ENCODE measurements around the gene RFTN2.
"Not testable (repeated sequence)": the region's sequence is repeated elsewhere in the genome, so short reads cannot be mapped to it uniquely, and the experiment has no call there.

Gene RFTN2, protein sequence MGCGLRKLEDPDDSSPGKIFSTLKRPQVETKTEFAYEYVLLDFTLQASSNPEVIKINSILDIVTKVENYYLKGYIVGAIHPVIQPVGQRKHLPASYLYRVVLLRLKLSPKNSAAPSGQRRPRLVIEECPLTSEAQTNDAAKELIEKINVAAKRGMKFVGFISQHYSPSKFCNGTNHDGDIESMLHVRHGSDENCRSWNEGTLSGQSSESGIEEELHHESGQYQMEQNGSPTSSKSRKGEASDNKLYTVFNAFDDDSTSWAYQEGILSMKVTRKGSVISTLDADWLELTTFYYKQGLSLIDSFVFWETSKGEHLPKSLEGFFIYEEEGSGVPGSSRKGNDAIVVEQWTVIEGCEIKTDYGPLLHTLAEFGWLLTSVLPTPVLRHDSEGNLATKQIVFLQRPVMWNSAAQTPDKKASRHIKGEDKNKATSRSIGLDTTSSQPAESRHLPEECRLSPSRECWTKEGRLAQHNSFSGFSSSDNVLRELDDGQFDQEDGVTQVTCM

DNA sequence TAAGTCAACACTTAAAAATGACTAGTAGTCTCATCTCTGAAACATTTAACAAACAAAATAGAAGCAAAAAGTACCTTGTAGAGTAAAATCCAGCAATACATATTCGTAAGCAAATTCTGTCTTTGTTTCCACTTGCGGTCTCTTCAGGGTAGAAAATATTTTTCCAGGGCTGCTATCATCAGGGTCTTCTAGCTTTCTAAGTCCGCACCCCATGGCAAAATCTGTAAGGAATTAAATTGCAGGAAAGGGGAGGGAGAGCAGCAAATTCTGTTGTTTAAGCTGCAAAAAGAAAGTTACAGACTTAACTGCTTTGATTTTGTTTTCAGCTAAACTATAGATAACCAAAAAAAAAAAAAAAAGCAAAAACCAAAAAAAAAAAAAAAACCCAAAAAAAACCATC lies at the start of gene RFTN2:
RFTN2 (minus strand) TSS at position 342 of the 400 bp plus-strand sequence; CDS start at position 213, 129 bp downstream.
- H3K4me3 ChIP-seq (ENCODE audit: low read depth, low read length), result no peak within 1 kb of the TSS
- TF ChIP-seq, protein P1, sequence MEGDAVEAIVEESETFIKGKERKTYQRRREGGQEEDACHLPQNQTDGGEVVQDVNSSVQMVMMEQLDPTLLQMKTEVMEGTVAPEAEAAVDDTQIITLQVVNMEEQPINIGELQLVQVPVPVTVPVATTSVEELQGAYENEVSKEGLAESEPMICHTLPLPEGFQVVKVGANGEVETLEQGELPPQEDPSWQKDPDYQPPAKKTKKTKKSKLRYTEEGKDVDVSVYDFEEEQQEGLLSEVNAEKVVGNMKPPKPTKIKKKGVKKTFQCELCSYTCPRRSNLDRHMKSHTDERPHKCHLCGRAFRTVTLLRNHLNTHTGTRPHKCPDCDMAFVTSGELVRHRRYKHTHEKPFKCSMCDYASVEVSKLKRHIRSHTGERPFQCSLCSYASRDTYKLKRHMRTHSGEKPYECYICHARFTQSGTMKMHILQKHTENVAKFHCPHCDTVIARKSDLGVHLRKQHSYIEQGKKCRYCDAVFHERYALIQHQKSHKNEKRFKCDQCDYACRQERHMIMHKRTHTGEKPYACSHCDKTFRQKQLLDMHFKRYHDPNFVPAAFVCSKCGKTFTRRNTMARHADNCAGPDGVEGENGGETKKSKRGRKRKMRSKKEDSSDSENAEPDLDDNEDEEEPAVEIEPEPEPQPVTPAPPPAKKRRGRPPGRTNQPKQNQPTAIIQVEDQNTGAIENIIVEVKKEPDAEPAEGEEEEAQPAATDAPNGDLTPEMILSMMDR (IDR thresholded peaks at IDR 0.05; ENCODE audit: borderline replicate concordance, insufficient read depth, low read depth, low read length), result no peak

DNA sequence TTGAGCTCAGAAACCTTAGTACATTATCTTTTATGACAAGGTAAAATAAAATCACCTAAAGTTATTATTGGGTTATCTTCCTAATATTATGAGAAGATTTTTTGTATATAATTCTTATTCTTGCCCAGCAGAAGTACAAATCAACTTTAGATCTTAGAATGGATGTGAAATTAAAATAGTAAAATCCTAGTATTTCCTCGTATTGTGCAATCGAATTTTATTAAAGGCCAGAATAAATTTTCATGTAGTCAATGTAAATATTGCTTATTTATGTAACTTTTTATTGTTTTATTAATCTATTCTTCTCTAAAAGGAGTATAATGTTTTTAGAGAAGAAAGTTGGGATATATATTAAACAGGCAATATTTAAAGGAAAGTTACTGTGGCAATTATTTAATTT lies 42.5 kb upstream of the RFTN2 start:
- TF ChIP-seq, protein P1 (IDR thresholded peaks at IDR 0.05; ENCODE audit: borderline replicate concordance, insufficient read depth, low read depth, low read length), result no peak

DNA sequence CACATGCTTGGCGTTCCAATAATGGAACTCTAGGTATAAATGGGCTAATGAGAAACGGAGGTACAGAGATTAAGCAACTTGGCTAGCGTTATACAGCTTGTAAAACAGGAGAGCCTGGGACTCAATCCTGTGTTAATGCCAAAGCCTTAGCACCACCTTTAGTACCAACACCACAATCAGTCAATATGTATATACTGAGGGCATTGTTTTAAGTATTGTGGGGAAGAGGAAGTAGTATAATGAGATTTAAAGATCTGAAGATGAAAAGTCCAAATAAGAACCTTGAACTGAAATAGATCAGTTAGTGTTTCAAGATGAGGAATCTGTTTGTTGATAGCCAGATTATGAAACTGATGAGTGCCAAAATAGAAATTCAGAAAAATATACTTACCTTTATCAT lies 37.9 kb upstream of the RFTN2 start:
- H3K4me3 ChIP-seq (ENCODE audit: low read depth, low read length), result no peak overlapping the region
- TF ChIP-seq, protein P1 (IDR thresholded peaks at IDR 0.05; ENCODE audit: borderline replicate concordance, insufficient read depth, low read depth, low read length), result no peak

More for the DNA sequence above, 42.5 kb upstream of the RFTN2 start:
- no peak overlapping the region for H3K4me3 ChIP-seq (ENCODE audit: low read depth, low read length)

DNA sequence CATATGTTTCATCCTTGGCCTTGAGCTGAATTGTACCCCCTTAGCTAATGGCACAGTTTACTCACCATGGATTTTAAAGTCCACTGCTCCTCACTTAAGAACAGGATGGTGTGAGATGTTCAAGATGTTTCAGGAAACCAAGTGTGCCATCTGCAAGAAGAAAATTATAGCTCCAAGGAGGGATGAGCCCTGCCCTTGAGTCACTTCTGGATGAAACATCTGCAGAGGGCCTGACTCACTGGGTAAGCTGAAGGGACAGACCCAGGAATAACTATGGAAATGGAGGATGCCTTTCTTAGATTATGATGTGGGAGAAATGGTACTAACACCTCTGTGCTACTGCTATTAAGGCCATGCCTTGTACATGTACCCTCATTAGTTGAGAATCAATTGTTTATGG lies 36.2 kb upstream of the RFTN2 start:
- no peak overlapping the region for H3K4me3 ChIP-seq (ENCODE audit: low read depth, low read length)
- TF ChIP-seq, protein P1 (IDR thresholded peaks at IDR 0.05; ENCODE audit: borderline replicate concordance, insufficient read depth, low read depth, low read length), result no peak

DNA sequence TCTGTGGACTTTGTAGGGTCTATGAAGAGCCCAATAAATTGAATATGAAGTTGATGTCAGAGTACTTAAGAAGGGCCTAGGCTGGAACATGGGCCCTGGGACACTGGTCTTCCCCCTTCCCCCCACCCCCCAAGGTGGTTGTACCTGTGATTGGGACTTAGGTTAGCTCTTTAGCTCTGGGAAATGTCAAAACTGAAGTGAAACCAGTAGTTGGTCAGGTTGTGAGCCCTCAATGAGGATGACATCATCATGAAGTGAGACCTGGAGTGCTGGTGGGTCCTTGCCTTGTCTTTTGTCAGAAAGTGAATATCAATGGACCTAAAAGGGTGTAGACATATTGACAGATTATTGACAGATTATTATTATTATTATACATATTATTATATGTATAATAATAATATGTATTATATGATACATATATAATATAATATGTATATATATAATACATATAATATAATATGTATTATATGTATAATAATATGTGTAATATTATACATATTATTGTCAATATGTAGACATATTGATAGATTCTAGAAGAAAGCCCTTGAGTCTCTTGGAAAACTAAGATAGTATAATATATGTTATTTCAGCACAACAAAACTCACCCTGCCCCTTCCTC lies 35.1 kb upstream of the RFTN2 start:
- TF ChIP-seq, protein P1 (IDR thresholded peaks at IDR 0.05; ENCODE audit: borderline replicate concordance, insufficient read depth, low read depth, low read length), result no peak
- no peak overlapping the region for H3K4me3 ChIP-seq (ENCODE audit: low read depth, low read length)

DNA sequence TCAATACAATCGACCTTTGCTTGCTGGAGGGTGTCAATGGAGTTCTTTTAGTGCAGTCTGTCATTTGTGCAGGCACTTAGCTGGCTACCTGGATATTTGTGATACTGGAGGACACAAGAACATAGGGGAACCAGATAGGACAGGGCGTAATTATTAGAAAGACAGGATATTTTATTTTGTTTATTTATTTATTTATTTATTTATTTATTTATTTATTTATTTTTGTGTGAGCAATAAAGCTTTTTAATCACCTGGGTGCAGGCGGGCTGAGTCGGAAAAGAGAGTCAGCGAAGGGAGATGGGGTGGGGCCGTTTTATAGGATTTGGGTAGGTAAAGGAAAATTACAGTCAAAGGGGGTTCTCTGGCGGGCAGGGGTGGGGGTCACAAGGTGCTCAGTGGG lies 33.8 kb upstream of the RFTN2 start:
- H3K4me3 ChIP-seq (ENCODE audit: low read depth, low read length), result not testable (repeated sequence)

DNA sequence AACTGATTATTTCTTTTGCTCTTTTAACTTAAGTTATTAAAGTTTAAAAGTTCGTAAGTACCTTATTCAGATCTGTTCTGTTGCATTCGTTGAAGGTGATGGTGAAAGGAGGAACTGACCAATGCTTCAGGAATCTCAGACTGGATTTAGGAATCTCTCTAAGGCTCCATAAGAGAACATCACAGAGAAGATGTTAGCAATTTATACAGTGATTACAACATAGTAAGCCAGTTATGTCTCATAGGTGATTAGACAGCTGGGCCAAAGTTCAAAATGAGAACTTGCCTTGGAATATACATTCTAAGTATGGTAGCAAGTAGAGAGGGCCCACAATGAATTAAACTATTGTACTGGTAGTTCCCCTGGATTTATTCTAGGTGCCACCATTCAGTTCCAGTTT lies 32.9 kb upstream of the RFTN2 start:
- TF ChIP-seq, protein P1 (IDR thresholded peaks at IDR 0.05; ENCODE audit: borderline replicate concordance, insufficient read depth, low read depth, low read length), result no peak
- no peak overlapping the region for H3K4me3 ChIP-seq (ENCODE audit: low read depth, low read length)

All from GM12875 (cell line).